OCI-LY3 (cell line): Measurements from ENCODE around the gene FBXL15.

Experiments used
- H2AFZ ChIP-seq: fragments of 200-600, 300-600 bp; shearing (Covaris generic); 2 replicates; pipeline ENCODE4 v1.6.0; 2014; ENCODE audit warnings: antibody characterized with exemption, low read depth, low read length
- H3K27ac ChIP-seq: fragments of 200-600, 300-600 bp; sonication (generic); 2 replicates; pipeline ENCODE4 v1.5.1; 2014; ENCODE audit warnings: mild to moderate bottlenecking, low read length, moderate library complexity, mixed read lengths
- H3K27me3 ChIP-seq: fragments of 200-600, 300-600 bp; sonication (generic); 2 replicates; pipeline ENCODE4 v1.6.1; 2014; ENCODE audit warnings: low read depth, low read length, mixed read lengths
- H3K36me3 ChIP-seq: fragments of 200-600, 300-600 bp; sonication (generic); replicated peaks from 2 replicates; pipeline ENCODE3; 2014; ENCODE audit warnings: low read depth, low read length, mixed read lengths
- H3K4me1 ChIP-seq: fragments of 300-600, 200-600 bp; sonication (generic); 2 replicates; pipeline ENCODE4 v1.6.1; 2014; ENCODE audit warnings: low read length, mixed read lengths
- H3K4me2 ChIP-seq: fragments of 200-600, 300-600 bp; sonication (generic); 2 replicates; pipeline ENCODE4 v1.6.1; 2014; ENCODE audit warnings: low read length, mixed read lengths
- H3K4me3 ChIP-seq: fragments of 300-600, 200-600 bp; sonication (generic); 2 replicates; pipeline ENCODE4 v1.5.1; 2014; ENCODE audit warnings: antibody characterized with exemption, mild to moderate bottlenecking, low read length, moderate library complexity
- H3K79me2 ChIP-seq: fragments of 300-600, 200-600 bp; shearing (Covaris generic); 2 replicates; pipeline ENCODE4 v1.6.1; 2014; ENCODE audit warnings: mild to moderate bottlenecking, low read length, mixed read lengths
- H3K9ac ChIP-seq: fragments of 300-600, 200-600 bp; shearing (Covaris generic); 2 replicates; pipeline ENCODE4 v1.6.0; 2014; ENCODE audit warnings: mild to moderate bottlenecking, low read length, moderate library complexity
- H3K9me3 ChIP-seq: fragments of 200-600, 300-600 bp; shearing (Covaris generic); 2 replicates; pipeline ENCODE4 v1.6.1; 2014; ENCODE audit warnings: low read length, mixed read lengths; ENCODE audit not compliant: insufficient read depth
- H4K20me1 ChIP-seq: fragments of 200-600, 300-600 bp; sonication (generic); 2 replicates; pipeline ENCODE4 v1.6.1; 2016; ENCODE audit warnings: low read length, mixed read lengths; ENCODE audit not compliant: insufficient read depth
- EZH2phosphoT487 ChIP-seq: fragments of 200-600 bp; shearing (Covaris generic); IDR thresholded peaks from 2 replicates; pipeline ENCODE4 v1.6.1; 2018; ENCODE audit warnings: antibody characterized with exemption, mixed run types, low read depth
- TF ChIP-seq, protein P1 (sequence below): fragments of 200-600, 300-600 bp; sonication (generic); IDR thresholded peaks from 2 replicates; pipeline ENCODE4 v1.5.1; 2014; ENCODE audit warnings: antibody characterized with exemption, low read length, low read depth

Gene FBXL15

DNA sequence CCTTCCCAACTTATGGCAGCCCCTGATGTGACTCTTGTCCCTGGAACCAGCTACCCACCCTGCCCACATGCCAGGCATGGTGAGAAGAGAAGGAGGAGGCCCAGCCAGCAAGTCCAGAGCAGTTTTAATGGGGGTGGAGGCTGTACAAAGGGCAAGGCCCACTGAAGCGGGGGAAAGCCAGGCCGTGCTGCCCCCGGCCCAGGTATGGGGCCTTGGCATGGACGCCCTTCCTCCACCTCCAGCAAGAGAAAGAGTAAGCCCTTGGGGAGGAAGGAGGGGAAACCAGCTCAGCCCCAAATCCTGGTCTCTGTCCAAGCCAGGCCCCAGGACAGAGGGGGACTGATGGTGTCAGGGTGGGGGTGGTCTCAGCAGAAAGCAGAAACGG lies 18.1 kb upstream of the FBXL15 start:
- Histone ChIP-seq H3K79me2 (peaks cover 19% of the 10 kb centered on the region), H3K9me3 (no peaks in the 10 kb centered on the region), H2AFZ (no peak overlapping the region), H3K9ac (no peak overlapping the region), H3K36me3 (peaks cover 29% of the 10 kb centered on the region), H3K27ac (no peak overlapping the region), H3K4me1 (peaks cover 34% of the 10 kb centered on the region), H3K27me3 (no peaks in the 10 kb centered on the region), H3K4me2 (no peak overlapping the region), H3K4me3 (no peak overlapping the region), H4K20me1 (peaks cover 13% of the 10 kb centered on the region)
- TF ChIP-seq, protein P1, sequence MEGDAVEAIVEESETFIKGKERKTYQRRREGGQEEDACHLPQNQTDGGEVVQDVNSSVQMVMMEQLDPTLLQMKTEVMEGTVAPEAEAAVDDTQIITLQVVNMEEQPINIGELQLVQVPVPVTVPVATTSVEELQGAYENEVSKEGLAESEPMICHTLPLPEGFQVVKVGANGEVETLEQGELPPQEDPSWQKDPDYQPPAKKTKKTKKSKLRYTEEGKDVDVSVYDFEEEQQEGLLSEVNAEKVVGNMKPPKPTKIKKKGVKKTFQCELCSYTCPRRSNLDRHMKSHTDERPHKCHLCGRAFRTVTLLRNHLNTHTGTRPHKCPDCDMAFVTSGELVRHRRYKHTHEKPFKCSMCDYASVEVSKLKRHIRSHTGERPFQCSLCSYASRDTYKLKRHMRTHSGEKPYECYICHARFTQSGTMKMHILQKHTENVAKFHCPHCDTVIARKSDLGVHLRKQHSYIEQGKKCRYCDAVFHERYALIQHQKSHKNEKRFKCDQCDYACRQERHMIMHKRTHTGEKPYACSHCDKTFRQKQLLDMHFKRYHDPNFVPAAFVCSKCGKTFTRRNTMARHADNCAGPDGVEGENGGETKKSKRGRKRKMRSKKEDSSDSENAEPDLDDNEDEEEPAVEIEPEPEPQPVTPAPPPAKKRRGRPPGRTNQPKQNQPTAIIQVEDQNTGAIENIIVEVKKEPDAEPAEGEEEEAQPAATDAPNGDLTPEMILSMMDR, result no peak
- no peak for TF ChIP-seq EZH2phosphoT487

DNA sequence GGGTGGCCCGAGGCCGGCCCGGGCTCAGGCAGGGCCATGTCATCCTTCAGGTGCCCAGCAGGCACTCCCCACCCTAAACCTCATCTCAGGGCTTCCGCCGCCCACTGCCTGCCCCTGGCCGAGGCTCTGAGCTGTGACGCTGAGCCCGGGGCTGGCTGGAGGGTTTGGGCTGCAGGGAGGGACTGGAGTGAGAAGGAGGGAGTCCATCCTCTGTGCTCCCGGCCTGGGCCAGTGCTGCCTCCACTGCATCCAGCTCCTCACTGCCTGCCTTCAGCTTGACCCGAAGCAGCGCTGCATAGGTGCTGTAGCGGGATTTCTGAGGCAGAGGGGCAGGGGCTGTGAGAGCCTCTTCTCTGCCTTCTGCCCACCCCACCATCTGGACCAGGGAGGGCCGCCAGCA lies 17.5 kb upstream of the FBXL15 start:
- no peak overlapping the region for H2AFZ ChIP-seq
- H3K79me2 ChIP-seq, result peaks cover 13% of the 10 kb centered on the region; the same call in 1 of the 2 replicates
- peaks cover 23% of the 10 kb centered on the region for H3K36me3 ChIP-seq
- peaks cover 29% of the 10 kb centered on the region for H3K4me1 ChIP-seq
- H3K27ac ChIP-seq, result no peak overlapping the region
- no peaks in the 10 kb centered on the region for H3K27me3 ChIP-seq
- H4K20me1 ChIP-seq, result peaks cover 13% of the 10 kb centered on the region
- H3K4me3 ChIP-seq, result no peak overlapping the region
- TF ChIP-seq EZH2phosphoT487, result no peak
- TF ChIP-seq, protein P1, result no peak
- no peak overlapping the region for H3K9ac ChIP-seq
- H3K4me2 ChIP-seq, result no peak overlapping the region
- no peaks in the 10 kb centered on the region for H3K9me3 ChIP-seq

DNA sequence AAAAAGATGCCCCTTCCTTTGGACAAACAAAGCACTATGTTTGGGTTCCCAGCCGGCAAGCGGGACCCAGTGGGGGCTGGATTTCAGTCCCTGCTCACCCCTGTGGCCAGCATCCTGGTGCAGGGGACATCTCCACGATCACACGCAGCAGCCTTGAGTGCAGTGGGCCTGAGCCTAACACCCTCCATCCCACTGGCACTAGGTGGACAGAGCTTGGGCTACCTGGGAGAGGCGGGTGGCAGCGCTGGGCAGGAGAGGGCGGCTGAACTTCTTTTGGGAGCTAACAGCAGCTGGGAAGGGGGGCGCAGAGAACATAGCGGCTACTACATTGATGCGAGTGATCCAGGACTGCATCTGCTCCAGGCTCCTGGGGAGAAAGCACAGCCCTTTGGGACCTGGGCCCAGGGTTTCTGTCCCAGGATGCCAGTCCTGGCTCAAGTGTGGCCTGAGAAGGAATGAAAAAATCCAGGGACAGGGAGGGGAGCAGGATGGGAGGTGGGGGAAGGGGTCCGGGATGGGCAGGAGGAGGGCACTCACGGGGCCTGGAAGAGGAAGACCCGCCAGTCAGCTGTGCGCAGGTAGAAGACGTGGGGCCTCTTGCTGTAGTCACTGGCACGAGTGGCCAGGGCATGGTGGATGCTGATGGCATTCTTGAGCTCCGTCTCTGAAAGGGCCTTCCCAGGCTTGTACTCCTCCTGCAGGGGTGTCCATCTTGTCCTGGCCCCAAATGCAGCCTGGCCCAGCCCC lies 16.1 kb upstream of the FBXL15 start:
- Histone ChIP-seq H3K4me3 (no peak overlapping the region), H3K27ac (no peak overlapping the region)

DNA sequence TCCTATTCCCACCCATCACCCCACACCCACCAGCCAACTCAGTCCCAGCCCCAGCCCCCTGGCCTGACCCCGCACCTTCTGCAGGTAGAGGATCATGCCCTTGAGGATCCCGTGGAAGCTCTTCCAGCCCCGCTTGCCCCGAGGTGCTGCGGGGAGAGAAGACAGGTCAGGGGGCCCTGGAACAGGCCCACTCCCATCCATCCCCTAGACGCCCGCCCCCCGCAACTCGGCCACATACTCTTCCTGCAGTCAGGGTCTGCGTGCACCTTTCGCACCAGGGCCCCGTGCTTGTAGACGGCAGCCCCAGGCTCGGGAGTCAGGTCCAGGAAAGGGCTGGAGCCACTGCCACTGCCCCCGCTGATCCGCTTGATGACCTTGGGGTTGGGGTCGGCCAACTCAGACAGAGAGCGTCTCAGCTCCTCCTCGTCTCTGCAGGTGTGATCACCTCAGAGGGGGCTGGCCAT lies 15.5 kb upstream of the FBXL15 start:
- Histone ChIP-seq H3K4me1 (peaks cover 20% of the 10 kb centered on the region; the same call in 1 of the 2 replicates), H3K9me3 (no peaks in the 10 kb centered on the region), H3K9ac (no peak overlapping the region), H3K4me3 (no peak overlapping the region), H3K27ac (no peak overlapping the region), H3K4me2 (no peak overlapping the region), H4K20me1 (peaks cover 8% of the 10 kb centered on the region), H3K36me3 (peaks cover 12% of the 10 kb centered on the region), H3K79me2 (peaks cover 3% of the 10 kb centered on the region; the same call in 1 of the 2 replicates), H2AFZ (no peak overlapping the region), H3K27me3 (no peaks in the 10 kb centered on the region)
- TF ChIP-seq EZH2phosphoT487, result no peak
- TF ChIP-seq, protein P1, result no peak

More for the DNA sequence above, 16.1 kb upstream of the FBXL15 start:
- Histone ChIP-seq H4K20me1 (peaks cover 13% of the 10 kb centered on the region), H3K4me2 (no peak overlapping the region), H3K4me1 (peaks cover 21% of the 10 kb centered on the region), H3K36me3 (peaks cover 17% of the 10 kb centered on the region), H3K79me2 (peaks cover 9% of the 10 kb centered on the region; the same call in 1 of the 2 replicates), H3K27me3 (no peaks in the 10 kb centered on the region), H2AFZ (no peak overlapping the region), H3K9ac (no peak overlapping the region), H3K9me3 (no peaks in the 10 kb centered on the region)
- TF ChIP-seq EZH2phosphoT487, result no peak
- TF ChIP-seq, protein P1, result no peak
